Stromal cell of bone marrow (primary cell): Measurements from ENCODE around the gene ETAA1.

ENCODE experiments used
- DNase-seq: peaks from one replicate; pipeline ENCODE4 v3.0.0-alpha.2; 2012; ENCODE audit warnings: low read depth

The ETAA1 gene

DNA sequence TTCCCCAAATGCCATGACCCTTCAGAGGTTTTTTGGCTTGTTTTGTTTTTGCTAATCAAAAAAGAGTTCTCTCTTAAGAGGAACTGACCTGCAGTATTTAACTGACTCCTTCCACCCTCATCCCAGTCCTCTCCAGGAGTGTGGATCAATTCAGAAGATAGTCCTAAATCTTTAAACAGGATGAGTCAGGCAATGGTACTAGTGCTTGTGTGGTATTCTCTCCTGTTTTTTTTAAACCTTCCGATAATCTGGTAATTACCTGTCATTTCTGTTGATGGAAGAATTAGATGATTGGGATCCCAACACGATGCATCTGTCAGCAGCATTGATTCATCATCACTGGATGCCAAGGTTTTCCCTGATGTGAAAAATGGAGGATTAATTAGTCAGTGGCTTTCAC lies 41.2 kb downstream of the ETAA1 start:
- no peak for DNase-seq

DNA sequence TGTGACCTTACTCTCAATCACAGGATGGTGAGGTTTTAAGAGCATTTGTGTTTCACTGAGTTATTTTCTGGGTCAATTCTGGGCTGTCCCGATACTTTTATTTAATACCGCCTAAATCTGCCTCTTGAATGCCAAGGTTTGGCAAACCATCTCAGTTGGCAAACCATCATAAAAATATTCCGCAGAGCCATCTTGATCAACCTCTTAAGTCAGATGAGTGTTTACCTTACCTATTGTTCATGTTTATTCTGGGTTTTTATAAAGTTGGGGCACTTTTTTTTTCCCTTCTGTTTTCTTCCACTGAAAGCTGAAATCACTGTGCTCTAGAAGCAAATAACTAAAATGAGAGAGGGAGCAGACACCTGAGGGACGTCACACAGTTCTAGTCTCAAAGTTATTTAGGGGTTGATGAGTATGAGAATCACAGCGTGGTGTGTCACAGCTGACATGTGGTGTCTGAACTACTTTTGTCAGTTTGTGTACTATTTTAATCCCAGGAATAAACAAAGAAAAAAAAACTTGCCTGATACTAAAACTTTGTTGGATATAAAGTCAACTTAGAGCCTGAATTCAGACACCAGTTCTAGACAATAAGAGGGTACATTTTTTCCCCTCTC lies 48.6 kb downstream of the ETAA1 start:
- DNase-seq = no peak

DNA sequence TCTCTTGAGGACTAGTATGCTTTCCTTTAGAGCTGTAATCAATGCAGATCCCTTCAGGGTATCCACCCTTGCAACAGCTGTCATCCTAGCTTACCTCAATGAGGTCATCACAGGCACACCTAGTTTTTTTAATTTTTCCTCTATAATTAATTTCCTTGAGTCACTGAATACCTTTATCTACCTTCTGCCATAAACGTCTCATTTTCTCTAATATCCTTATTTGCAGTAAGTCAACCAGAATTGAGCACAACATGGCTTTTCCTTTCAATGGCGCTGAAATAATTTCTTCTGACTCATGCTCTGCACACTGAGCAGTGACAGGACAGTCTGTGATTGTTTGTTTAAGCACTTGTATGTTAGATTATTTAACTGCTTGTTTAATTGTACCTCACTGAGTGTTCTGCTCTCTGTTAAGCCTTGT lies 49.4 kb downstream of the ETAA1 start:
- no peak for DNase-seq

DNA sequence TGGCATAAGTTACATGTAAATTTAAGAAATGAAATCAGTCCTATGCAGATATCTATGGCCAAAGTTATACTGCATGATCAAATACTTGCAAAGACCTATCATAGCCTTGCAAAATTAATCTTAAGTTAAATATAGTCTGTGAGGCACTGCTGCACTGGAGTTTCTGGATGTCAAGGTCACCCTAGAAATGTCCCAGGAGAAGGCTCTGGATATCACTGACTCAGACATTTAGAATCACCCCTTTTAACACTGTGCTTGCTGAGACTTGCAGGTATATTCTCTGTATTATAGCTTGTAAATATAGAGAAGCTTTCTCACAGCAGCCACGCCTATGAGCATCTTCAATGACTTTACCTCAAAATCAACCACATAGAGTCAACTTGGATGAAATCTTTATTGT lies 51.5 kb downstream of the ETAA1 start:
- no peak for DNase-seq

DNA sequence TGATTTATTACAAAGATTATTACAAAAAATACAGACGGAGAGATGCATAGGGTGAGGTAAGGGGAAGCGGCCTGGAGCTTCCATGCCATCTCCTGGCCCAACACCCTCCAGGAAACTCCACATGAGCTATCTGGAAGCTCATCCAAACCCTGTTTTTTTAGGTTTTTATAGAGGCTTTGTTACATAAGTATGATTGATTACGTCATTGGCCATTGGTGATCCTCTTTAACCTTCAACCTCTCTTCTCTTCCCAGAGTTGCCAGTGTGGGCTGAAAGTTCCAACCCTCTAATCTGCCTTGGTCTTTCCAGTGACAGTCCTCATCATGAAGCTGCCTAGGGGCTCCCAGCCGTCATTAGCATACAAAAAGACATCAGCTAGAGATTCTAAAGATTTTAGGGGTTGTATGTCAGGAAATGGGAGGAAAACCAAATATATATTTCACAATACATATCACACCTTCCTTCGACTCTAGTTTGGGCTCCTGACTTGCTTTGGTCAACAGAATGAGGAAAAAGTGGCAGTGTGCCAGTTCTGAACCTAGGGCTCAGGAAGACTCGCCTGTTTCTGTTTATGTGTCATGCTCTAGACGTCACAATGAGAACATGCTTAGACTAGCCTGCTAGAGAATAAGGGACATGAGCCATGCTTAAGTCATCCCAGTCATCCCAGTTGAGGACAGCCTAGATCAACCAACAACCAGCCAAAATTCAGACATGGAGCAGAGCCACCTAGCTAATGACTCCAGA lies 54.1 kb downstream of the ETAA1 start:
- peak; percentile 9 for DNase-seq

DNA sequence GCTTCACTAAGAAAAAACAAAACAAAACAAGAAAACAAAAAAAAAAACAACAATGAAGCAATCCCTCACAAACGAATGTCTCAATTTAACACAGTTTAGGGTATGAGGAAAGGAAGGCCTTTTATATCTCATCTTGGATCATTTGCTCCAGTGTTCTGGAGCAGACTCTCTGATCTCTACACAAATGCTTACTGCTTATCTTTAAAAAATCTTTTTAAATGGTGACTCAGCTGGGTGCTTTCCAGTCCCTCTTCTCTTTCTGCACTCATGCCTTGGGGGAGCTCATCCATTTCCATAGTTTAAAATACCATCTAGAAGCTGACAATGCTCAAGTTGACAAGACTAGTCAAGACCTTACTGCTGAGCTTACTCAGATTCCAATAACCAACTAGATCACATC lies 56.2 kb downstream of the ETAA1 start:
- peak; percentile 13 for DNase-seq

DNA sequence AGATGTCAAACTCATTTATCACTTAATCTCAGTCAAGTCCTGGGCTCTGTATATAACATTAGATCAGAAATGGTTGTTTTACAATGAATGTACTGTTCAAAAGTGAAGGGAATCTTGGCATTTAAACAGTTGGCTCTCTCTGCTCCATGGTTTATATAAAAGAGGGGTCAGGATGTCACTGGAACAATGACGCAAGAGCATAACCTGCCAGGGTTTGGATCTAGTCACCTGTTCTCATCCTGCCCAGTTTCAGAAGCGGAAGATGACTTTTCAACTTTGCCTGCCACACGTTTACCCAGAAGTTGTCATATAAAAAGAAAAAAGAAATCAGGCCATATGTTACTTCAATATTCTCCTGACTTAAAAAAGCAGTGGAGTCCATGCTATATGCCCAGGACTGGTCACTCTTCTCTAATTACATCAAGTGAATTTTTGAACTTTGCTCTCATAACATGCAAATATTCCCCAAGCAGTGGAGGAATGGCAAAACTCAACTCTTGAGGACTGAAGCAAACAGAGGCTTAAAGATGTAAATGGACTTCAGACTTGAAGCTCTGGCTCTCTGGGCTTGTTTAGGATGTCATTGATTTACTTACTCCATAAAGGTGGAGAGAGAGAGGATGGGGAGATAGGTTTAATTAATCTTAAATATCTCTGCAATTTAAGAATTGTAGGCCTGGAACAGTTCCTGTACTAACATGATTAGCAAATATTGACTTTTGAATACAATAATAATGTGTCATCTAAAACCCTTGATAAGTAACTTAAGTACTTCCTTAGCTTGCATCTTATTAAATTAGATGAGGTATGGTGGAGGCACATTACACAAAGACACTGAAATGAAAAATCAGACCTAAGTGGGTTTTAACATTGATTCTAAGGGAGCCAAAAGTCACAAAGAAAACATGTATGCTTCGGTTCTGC lies 58.3 kb downstream of the ETAA1 start:
- DNase-seq = no peak

DNA sequence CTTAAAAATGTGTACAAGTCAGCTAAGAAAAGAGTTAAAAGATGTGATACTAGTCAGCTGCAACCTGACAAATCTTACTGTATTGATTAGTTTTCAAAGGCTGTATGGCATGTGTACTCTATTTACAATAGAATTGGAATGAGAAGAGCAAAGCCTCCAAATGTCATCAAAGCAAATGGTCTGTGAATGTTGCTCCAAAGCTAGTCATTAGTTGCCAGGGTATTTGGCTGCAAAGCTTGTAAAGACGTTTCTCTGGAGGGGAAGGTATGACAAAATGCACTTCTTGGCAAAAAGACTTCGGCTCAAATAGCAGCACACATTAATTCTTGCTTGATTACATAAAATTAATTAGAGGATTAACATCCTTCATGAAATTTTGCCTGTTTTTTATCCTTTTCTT lies 59.3 kb downstream of the ETAA1 start:
- no peak for DNase-seq

DNA sequence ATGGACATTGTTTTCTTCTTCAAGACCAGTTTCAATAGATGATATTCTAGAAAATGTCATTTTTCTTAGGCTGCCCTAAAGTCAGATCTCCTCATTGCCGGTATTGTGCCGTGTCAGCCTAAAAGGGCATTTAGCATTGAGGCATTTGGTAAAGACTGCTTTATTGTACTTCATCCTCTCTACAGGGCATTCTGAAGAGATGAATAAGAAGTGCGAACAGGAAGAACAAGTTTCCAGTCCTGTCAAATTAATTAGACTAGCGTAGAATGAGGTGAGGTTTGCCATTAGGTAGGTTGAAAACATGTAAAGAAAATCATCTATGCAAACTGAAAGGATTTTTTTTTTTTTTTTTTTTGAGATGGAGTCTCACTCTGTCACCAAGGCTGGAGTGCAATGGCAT lies 60.6 kb downstream of the ETAA1 start:
- DNase-seq = no peak

DNA sequence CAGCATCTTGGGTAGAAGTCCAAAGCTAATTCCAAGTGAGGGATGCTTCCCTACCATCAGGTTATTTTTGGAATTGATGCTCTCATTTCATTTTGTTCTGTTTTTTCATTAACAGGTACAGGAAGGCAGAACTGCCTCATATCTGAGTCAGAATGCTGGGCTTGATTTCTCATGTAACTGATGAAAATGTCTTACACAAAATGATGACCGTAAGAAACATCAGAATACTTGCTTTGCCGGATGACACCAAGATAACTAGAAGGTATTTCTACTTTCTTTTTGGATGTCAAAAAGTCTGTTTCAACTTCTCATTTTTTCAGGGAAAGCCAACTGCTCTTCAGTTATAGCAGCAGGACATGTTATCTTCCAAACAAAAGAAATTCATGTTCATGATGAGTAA lies 62.6 kb downstream of the ETAA1 start:
- no peak for DNase-seq
